ENCODE measurements around the gene S100P. TPM values are rescaled to one million over a fixed set of nuclear protein-coding genes. Genes with fewer than 3 reads are reported as not detected.

Gene S100P
- total and polyA plus RNA-seq, 4 donors: 34.2 to 118 (median 51.6) TPM

DNA sequence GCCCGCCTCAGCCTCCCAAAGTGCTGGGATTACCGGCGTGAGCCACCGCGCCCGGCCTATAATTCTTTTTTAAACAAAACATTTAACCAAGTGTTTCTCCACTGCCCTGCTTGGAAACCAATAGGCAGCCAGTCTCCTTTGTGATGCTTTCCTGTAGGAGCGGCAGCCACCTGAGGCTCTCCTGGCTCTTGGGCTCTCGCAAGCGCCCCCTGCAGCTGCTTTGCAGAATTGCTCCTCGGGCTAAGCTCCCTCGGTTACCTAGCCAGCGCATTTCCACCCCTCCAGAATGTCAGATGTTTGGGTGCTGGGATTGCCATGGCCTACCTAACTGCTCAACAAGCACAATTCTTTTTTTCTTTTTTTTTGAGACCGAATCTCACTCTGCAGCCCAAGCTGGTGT lies 7.7 kb downstream of the S100P start:
- DNase-seq: no peak
- TF ChIP-seq, protein P1, sequence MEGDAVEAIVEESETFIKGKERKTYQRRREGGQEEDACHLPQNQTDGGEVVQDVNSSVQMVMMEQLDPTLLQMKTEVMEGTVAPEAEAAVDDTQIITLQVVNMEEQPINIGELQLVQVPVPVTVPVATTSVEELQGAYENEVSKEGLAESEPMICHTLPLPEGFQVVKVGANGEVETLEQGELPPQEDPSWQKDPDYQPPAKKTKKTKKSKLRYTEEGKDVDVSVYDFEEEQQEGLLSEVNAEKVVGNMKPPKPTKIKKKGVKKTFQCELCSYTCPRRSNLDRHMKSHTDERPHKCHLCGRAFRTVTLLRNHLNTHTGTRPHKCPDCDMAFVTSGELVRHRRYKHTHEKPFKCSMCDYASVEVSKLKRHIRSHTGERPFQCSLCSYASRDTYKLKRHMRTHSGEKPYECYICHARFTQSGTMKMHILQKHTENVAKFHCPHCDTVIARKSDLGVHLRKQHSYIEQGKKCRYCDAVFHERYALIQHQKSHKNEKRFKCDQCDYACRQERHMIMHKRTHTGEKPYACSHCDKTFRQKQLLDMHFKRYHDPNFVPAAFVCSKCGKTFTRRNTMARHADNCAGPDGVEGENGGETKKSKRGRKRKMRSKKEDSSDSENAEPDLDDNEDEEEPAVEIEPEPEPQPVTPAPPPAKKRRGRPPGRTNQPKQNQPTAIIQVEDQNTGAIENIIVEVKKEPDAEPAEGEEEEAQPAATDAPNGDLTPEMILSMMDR (IDR thresholded peaks at IDR 0.05; ENCODE audit: control extremely low read depth, extremely low read depth): no peak

DNA sequence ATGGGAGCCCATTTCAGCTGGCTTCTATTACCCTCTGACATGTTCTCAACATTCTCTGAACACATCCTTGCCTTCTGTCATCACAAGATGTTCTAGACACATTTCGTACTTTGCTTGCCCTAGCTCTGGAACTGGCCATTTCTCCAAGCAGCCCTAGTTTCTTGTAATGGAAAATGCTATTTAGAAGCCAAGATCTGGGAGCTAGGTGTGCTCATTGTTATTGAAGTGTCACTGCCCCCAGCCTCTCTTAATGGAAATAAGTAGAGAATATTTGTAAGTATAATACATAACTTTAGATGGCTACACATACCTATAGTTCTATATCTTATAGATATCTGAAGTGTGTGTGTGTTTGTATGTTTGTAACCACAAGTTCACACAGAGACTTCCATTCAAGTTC lies 9.1 kb downstream of the S100P start:
- ATAC-seq (ENCODE audit: insufficient read depth, low FRiP score) (no peak), DNase-seq (no peak)
- Histone ChIP-seq H3K4me3 (no peak overlapping the region), H3K36me3 (ENCODE audit: control insufficient read depth in 4 of 4, insufficient read depth in 4 of 4, low read length in 4 of 4) (peaks cover 5 to 30% (median 14%) of the 10 kb centered on the region in 4 donors), H3K9ac (ENCODE audit: insufficient read depth in 1 of 2, low read length in 2 of 2) (no peak overlapping the region), H3K27me3 (ENCODE audit: control insufficient read depth in 3 of 3, insufficient read depth in 3 of 3, low read length in 2 of 3) (no peaks in the 10 kb centered on the region), H3K4me1 (ENCODE audit: control insufficient read depth in 5 of 5, insufficient read depth in 5 of 5, low read length in 5 of 5) (peaks cover 2 to 22% (median 7%) of the 10 kb centered on the region in 5 donors), H3K27ac (ENCODE audit: low read depth in 1 of 2, low read length in 1 of 2) (no peak overlapping the region), H3K9me3 (ENCODE audit: control insufficient read depth in 4 of 4, insufficient read depth in 3 of 4, low read length in 3 of 4) (peaks cover 0 to 3% (median 1%) of the 10 kb centered on the region in 4 donors)
- TF ChIP-seq, protein P1 (IDR thresholded peaks at IDR 0.05; ENCODE audit: control extremely low read depth, extremely low read depth): no peak
- WGBS, 2 donors: 0% methylated on average over 1 of the region's 1 CpG

More for the DNA sequence above, 7.7 kb downstream of the S100P start:
- Histone ChIP-seq H3K36me3 (ENCODE audit: control insufficient read depth in 4 of 4, insufficient read depth in 4 of 4, low read length in 4 of 4) (peaks cover 5 to 25% (median 14%) of the 10 kb centered on the region in 4 donors), H3K4me3 (no peak overlapping the region), H3K9ac (ENCODE audit: insufficient read depth in 1 of 2, low read length in 2 of 2) (no peak overlapping the region), H3K27ac (ENCODE audit: low read depth in 1 of 2, low read length in 1 of 2) (no peak overlapping the region), H3K4me1 (ENCODE audit: control insufficient read depth in 5 of 5, insufficient read depth in 5 of 5, low read length in 5 of 5) (peaks cover 0 to 14% (median under 1%) of the 10 kb centered on the region in 5 donors), H3K27me3 (ENCODE audit: control insufficient read depth in 3 of 3, insufficient read depth in 3 of 3, low read length in 2 of 3) (no peaks in the 10 kb centered on the region), H3K9me3 (ENCODE audit: control insufficient read depth in 4 of 4, insufficient read depth in 3 of 4, low read length in 3 of 4) (peaks cover 0 to 3% (median 1%) of the 10 kb centered on the region in 4 donors)
- no peak for ATAC-seq (ENCODE audit: insufficient read depth, low FRiP score)
- 88 to 93% methylated on average over 13 of the region's 13 CpGs for WGBS, 2 donors

DNA sequence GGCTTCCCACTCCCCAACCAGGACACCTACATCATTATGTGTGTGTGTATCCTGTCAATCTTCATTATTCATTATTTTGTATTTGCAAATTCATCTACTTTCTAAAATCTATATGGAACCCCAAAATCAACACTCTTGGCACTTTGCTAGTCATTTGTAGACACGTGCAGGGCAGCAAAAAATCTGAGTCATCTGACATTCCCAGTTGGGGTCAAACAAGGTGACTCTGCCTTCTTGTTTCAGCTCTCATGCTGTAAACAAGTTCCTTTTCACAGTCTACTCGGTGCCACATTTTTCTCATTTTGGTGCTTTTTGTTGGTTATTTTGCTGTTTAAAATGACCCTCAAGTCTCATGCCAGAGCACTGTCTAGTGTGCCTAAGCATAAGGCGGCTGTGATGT lies 10.1 kb downstream of the S100P start:
- peak overlapping the region in 1 of 2 donors; percentile 49 for H3K27ac ChIP-seq (ENCODE audit: low read depth in 1 of 2, low read length in 1 of 2)
- 71 to 81% methylated on average over 3 of the region's 3 CpGs for WGBS, 2 donors
- no peaks in the 10 kb centered on the region for H3K27me3 ChIP-seq (ENCODE audit: control insufficient read depth in 3 of 3, insufficient read depth in 3 of 3, low read length in 2 of 3)
- H3K9me3 ChIP-seq (ENCODE audit: control insufficient read depth in 4 of 4, insufficient read depth in 3 of 4, low read length in 3 of 4): peaks cover 0 to 3% (median 1%) of the 10 kb centered on the region in 4 donors
- no peak overlapping the region for H3K9ac ChIP-seq (ENCODE audit: insufficient read depth in 1 of 2, low read length in 2 of 2)
- TF ChIP-seq, protein P1 (IDR thresholded peaks at IDR 0.05; ENCODE audit: control extremely low read depth, extremely low read depth): no peak
- ATAC-seq (ENCODE audit: insufficient read depth, low FRiP score): no peak
- DNase-seq: no peak
- H3K4me3 ChIP-seq: no peak overlapping the region
- peaks cover 7 to 29% (median 16%) of the 10 kb centered on the region in 5 donors for H3K4me1 ChIP-seq (ENCODE audit: control insufficient read depth in 5 of 5, insufficient read depth in 5 of 5, low read length in 5 of 5)
- peaks cover 5 to 33% (median 14%) of the 10 kb centered on the region in 4 donors for H3K36me3 ChIP-seq (ENCODE audit: control insufficient read depth in 4 of 4, insufficient read depth in 4 of 4, low read length in 4 of 4)

DNA sequence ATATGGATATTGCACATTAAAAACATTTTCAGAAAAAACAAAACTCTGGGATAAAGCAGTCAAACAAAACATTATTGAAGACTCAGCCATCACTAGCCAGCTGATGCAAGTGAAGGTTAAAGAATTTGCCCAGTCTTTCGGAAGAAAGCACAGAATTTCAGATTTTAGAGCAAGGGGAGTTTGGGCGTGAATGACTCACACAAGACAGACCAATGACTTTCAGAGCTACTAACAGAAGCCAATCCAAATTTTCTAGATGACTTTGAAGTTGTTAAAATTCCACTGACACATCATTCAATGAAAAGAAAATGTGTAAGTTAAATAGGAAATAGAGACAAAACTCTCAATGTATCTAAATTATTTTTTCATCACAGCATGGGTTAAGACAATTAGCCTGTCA lies 12.0 kb downstream of the S100P start:
- Histone ChIP-seq H3K4me3 (no peak overlapping the region), H3K27ac (ENCODE audit: low read depth in 1 of 2, low read length in 1 of 2) (no peak overlapping the region), H3K27me3 (ENCODE audit: control insufficient read depth in 3 of 3, insufficient read depth in 3 of 3, low read length in 2 of 3) (no peaks in the 10 kb centered on the region), H3K9me3 (ENCODE audit: control insufficient read depth in 4 of 4, insufficient read depth in 3 of 4, low read length in 3 of 4) (peaks cover 0 to 3% (median 1%) of the 10 kb centered on the region in 4 donors), H3K9ac (ENCODE audit: insufficient read depth in 1 of 2, low read length in 2 of 2) (no peak overlapping the region), H3K4me1 (ENCODE audit: control insufficient read depth in 5 of 5, insufficient read depth in 5 of 5, low read length in 5 of 5) (peaks cover 7 to 33% (median 20%) of the 10 kb centered on the region in 5 donors), H3K36me3 (ENCODE audit: control insufficient read depth in 4 of 4, insufficient read depth in 4 of 4, low read length in 4 of 4) (peaks cover 5 to 33% (median 16%) of the 10 kb centered on the region in 4 donors)
- no peak for DNase-seq
- ATAC-seq (ENCODE audit: insufficient read depth, low FRiP score): no peak
- 95 to 100% methylated on average over 2 of the region's 2 CpGs for WGBS, 2 donors
- TF ChIP-seq, protein P1 (IDR thresholded peaks at IDR 0.05; ENCODE audit: control extremely low read depth, extremely low read depth): no peak

All from lung (tissue), 12 donors.